ENCODE data around the gene TCF15. TPM values are rescaled to one million over a fixed set of nuclear protein-coding genes. Genes with fewer than 3 reads are reported as not detected.

Gene TCF15, protein sequence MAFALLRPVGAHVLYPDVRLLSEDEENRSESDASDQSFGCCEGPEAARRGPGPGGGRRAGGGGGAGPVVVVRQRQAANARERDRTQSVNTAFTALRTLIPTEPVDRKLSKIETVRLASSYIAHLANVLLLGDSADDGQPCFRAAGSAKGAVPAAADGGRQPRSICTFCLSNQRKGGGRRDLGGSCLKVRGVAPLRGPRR
- total RNA-seq (2022; extraction: Qiagen RNA extraction; ENCODE audit: low read depth): not detected in 5 replicates

DNA sequence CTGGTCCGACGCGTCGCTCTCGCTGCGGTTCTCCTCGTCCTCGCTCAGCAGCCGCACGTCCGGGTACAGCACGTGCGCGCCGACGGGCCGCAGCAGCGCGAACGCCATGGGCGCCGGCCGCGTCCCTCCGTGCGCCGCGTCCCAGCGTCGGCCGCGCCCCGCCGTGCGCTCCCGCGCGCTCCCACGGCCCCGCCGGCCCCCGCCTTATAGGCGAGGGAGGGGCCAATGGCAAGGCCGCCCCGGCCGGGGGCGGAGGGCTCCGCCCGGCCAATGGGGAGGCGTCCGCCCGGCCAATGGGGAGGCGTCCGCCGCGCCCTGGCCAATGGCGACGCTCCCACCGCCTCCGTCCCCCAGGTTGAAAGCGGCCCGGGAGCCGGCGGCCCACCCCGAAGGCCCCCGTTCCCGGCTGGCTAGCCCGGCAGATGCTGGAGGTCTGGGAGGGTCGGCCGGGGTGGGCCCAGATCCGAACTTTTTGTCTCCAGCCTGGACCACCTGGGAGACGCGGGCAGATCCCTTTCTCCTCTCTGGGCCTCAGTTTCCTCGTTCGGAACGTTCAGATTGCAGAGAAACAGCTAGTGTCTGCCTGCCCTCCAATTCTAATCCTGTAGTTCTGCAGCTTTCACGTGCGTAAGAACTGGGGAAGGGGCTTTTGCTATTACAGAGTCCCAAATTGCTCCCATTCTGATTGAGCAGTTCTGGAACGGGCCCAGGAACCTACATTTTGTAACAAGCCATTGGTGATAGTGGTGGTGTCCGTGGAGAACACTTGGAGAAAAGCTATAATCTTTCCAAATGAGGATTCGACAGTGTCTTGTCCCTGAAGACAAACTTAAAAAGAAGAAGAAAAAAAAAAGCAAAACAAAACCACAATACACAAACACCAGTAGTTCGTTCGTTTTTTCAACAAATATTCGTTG, at the start of gene TCF15:
Gene TCF15 (minus strand): TSS at position 180 of the 917 bp plus-strand sequence. CDS start 72 bp downstream, at position 108.

DNA sequence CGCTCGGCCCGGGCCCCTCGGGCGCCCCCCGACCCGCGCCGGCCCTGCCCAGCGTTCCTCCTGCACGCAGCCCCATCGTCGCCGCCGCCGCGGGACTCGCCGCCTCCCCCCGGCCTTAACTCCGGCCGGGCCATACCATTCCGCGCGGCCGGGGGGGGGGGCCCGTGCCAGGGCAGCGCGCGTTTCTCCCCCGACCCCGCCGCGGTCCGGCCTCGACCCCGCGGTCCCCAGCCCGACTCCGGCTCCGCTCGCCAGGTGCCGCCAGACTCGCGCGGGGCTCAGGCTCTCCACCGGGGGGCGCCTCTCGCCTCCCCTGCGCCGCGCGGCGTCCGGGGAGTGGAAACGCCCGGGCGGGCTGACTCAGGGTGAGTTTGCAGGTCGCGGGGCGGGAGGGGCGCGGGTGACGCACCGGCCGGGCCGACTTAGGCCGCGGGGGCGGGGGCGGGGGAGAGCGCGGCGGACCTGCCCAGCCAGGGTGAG, 43.0 kb upstream of the TCF15 start, which contains the start of gene SRXN1:
Gene SRXN1 (minus strand): TSS at position 91 of the 480 bp plus-strand sequence. CDS start 15 bp downstream, at position 76.

Other genes with a start within 250 kb of the TCF15 start
- gene TRIB3, start 229.5 kb downstream of the TCF15 start, total RNA-seq (2022; extraction: Qiagen RNA extraction; ENCODE audit: low read depth): 40.2 to 53.1 TPM (median 51.9 TPM) in 5 replicates
- 105 to 149 TPM (median 141 TPM) in 5 replicates for gene RBCK1, start 202.0 kb downstream of the TCF15 start, total RNA-seq (2022; extraction: Qiagen RNA extraction; ENCODE audit: low read depth)
- 33.0 to 37.0 TPM (median 35.0 TPM) in 5 replicates for gene TBC1D20, start 147.8 kb downstream of the TCF15 start, total RNA-seq (2022; extraction: Qiagen RNA extraction; ENCODE audit: low read depth)
- gene CSNK2A1, start 66.5 kb downstream of the TCF15 start, total RNA-seq (2022; extraction: Qiagen RNA extraction; ENCODE audit: low read depth): 146 to 171 TPM (median 156 TPM) in 5 replicates
- 278 to 327 TPM (median 283 TPM) in 5 replicates for gene SRXN1, start 42.9 kb upstream of the TCF15 start, total RNA-seq (2022; extraction: Qiagen RNA extraction; ENCODE audit: low read depth)
- not detected in 5 replicates for gene SCRT2, start 65.5 kb upstream of the TCF15 start, total RNA-seq (2022; extraction: Qiagen RNA extraction; ENCODE audit: low read depth)
- gene SLC52A3, start 158.2 kb upstream of the TCF15 start, total RNA-seq (2022; extraction: Qiagen RNA extraction; ENCODE audit: low read depth): 0.43 to 0.92 TPM (median 0.61 TPM) in 5 replicates
- 7.2 to 12.3 TPM (median 11.4 TPM) in 5 replicates for gene FAM110A, start 223.4 kb upstream of the TCF15 start, total RNA-seq (2022; extraction: Qiagen RNA extraction; ENCODE audit: low read depth)